Endothelial cell of umbilical vein (primary cell): Measurements from ENCODE around the gene SULT2B1. TPM values are rescaled to one million over a fixed set of nuclear protein-coding genes. Genes with fewer than 3 reads are reported as not detected.

Source experiments
- BruUV-seq: library from RNA; stranded (reverse); fragments of 400-500 nt; replicated peaks from 2 replicates; lab custom pipeline; 2021; lab: Mats Ljungman, UMichigan
- CTCF ChIA-PET: fragments of 300-600, 350-600 bp; sonication (Branson Sonifier 250); formaldehyde crosslinking; loops from one replicate; lab custom pipeline; 2021; ENCODE audit warnings: antibody characterized with exemption, inconsistent platforms; lab: Charles Lee
- POLR2A ChIA-PET: fragments of 300-600, 350-600 bp; sonication (Branson Sonifier 250); formaldehyde crosslinking; loops from one replicate; lab custom pipeline; 2021; ENCODE audit warnings: antibody characterized with exemption, inconsistent platforms; lab: Charles Lee
- DNase-seq: peaks from one replicate; pipeline ENCODE4 v3.0.0-alpha.2; 2011; ENCODE audit warnings: low read depth, low spot score
- FAIRE-seq: peaks from 2 replicates; lab custom pipeline; 2011; peaks lifted over from hg19 to GRCh38; lab: Jason Lieb, UNC
- H2AFZ ChIP-seq: 2 replicates; pipeline ENCODE4 v1.6.0; 2012; ENCODE audit warnings: low read depth, low read length, control low read depth, inconsistent platforms
- H3K27ac ChIP-seq: 2 replicates; pipeline ENCODE4 v1.5.1; 2011; ENCODE audit warnings: low read depth, mild to moderate bottlenecking, control low read depth, low read length, moderate library complexity; ENCODE audit not compliant: insufficient read depth
- H3K27me3 ChIP-seq, 2 experiments: 2 replicates each; pipeline versions ENCODE4 v1.6.0 to v1.6.1; 2011; ENCODE audit warnings: low read length in 2 of 2, mixed read lengths in 1 of 2; ENCODE audit not compliant: control insufficient read depth in 2 of 2, insufficient read depth in 2 of 2
- H3K36me3 ChIP-seq, 2 experiments: 2 replicates in 1 of 2; 3 replicates in 1 of 2; pipeline ENCODE4 v1.5.1; 2011; ENCODE audit warnings: low read length in 2 of 2, mild to moderate bottlenecking in 1 of 2, moderate library complexity in 1 of 2; ENCODE audit not compliant: control insufficient read depth in 2 of 2, insufficient read depth in 2 of 2; ENCODE audit errors: extremely low read depth in 1 of 2
- H3K4me1 ChIP-seq: 3 replicates; pipeline ENCODE4 v1.5.1; 2011; ENCODE audit warnings: mild to moderate bottlenecking, low read length; ENCODE audit not compliant: control insufficient read depth, insufficient read depth; ENCODE audit errors: extremely low read depth
- H3K4me2 ChIP-seq: 2 replicates; pipeline ENCODE4 v1.6.1; 2011; ENCODE audit warnings: low read length, control low read depth, mixed read lengths; ENCODE audit not compliant: insufficient read depth
- H3K4me3 ChIP-seq, 3 experiments: fragments of 200-600 bp in 1 of 3; sonication (generic), shearing (Covaris generic) in 1 of 3; replicated peaks in 1 of 3; 2 replicates each; pipeline ENCODE4 v1.5.1; 2011 to 2016; ENCODE audit warnings: control low read depth in 3 of 3, low read length in 3 of 3, mild to moderate bottlenecking in 2 of 3, inconsistent platforms in 1 of 3, low read depth in 1 of 3, moderate library complexity in 1 of 3; ENCODE audit not compliant: insufficient read depth in 1 of 3
- H3K79me2 ChIP-seq: 2 replicates; pipeline ENCODE4 v1.6.0; 2012; ENCODE audit warnings: low read length, inconsistent platforms; ENCODE audit not compliant: control insufficient read depth, insufficient read depth
- H3K9ac ChIP-seq: replicated peaks from 2 replicates; pipeline ENCODE3; 2011; ENCODE audit warnings: low read length, control low read depth; ENCODE audit not compliant: insufficient read depth; ENCODE audit errors: extremely low read depth
- H3K9me1 ChIP-seq: replicated peaks from 3 replicates; pipeline ENCODE4 v1.6.0; 2011; ENCODE audit warnings: mild to moderate bottlenecking, low read length; ENCODE audit not compliant: control insufficient read depth, insufficient read depth; ENCODE audit errors: extremely low read depth
- H3K9me3 ChIP-seq: replicated peaks from 2 replicates; pipeline ENCODE4 v1.5.1; 2012; ENCODE audit warnings: low read length, inconsistent platforms; ENCODE audit not compliant: control insufficient read depth, insufficient read depth
- H4K20me1 ChIP-seq: replicated peaks from 2 replicates; pipeline ENCODE3; 2011; ENCODE audit warnings: mild to moderate bottlenecking, low read length; ENCODE audit not compliant: control insufficient read depth, insufficient read depth; ENCODE audit errors: extremely low read depth
- GATA2 ChIP-seq: IDR thresholded peaks from 2 replicates; pipeline ENCODE4 v1.7.0; 2011; ENCODE audit warnings: low read depth, mild to moderate bottlenecking, moderate library complexity, mixed read lengths, low read length; ENCODE audit not compliant: insufficient read length, insufficient read depth
- MAX ChIP-seq: IDR thresholded peaks from 2 replicates; pipeline ENCODE4 v1.6.1; 2011; ENCODE audit not compliant: insufficient read depth, insufficient read length
- MYC ChIP-seq: IDR thresholded peaks from one replicate; pipeline ENCODE4 v1.6.1; 2011; ENCODE audit warnings: mild to moderate bottlenecking, low read depth, low read length
- POLR2AphosphoS5 ChIP-seq: IDR thresholded peaks from 2 replicates; pipeline ENCODE4 v1.6.1; 2012; ENCODE audit warnings: low read depth, mild to moderate bottlenecking, control low read depth, low read length, moderate library complexity; ENCODE audit not compliant: insufficient read depth
- dilution Hi-C: fragments of 300-500 bp; cut with MboI; formaldehyde crosslinking; loops from one replicate; pipeline ENCODE4 v1.15.0; 2019; ENCODE audit warnings: low sequenced_read_pairs; ENCODE audit not compliant: extremely low pct_ligation_motif_present
- intact Hi-C: fragments of 100-400 bp; cut with micrococcal nuclease; formaldehyde crosslinking; loops from one replicate; pipeline ENCODE4 v1.10.0; 2022
- polyA plus RNA-seq, 4 experiments: library from polyadenylated mRNA; depleted of rRNA in 3 of 4; stranded (reverse) in 3 of 4; unstranded in 1 of 4; fragments of >200 nt; gene quantifications; 2 replicates each; pipeline versions ENCODE4 v1.2.1 to v1.2.3, GENCODE V29; 2011 to 2012; ENCODE audit warnings: missing spikeins in 1 of 4
- total RNA-seq: library from RNA; stranded (reverse); gene quantifications from 2 replicates; pipeline ENCODE4 v1.2.3, GENCODE V29; 2021

Gene SULT2B1
- total and polyA plus RNA-seq, 2 donors (not counting 3 experiments of a cell fraction or from before 2014, with no cell fraction given), result not detected

- ChIA-PET POLR2A (interaction anchor here (0.5 kb wide), 1 partner anchor 101 kb away, joined by 4 read pairs; no protein-coding TSS in a partner anchor), CTCF (interaction anchor here (14.1 kb wide), 1 partner anchor 84 kb away, joined by 507 read pairs; no protein-coding TSS in a partner anchor)
- no peak for TF ChIP-seq MAX
- no peak for TF ChIP-seq GATA2
- TF ChIP-seq MYC, result no peak
- Histone ChIP-seq H3K9me3 (no peaks in the 10 kb centered on the region), H3K27me3 (no peaks in the 10 kb centered on the region), H3K36me3 (no peaks in the 10 kb centered on the region), H3K4me1 (no peaks in the 10 kb centered on the region), H4K20me1 (no peaks in the 10 kb centered on the region), H3K27ac (no peak overlapping the region), H3K4me3 (no peak overlapping the region), H3K79me2 (no peaks in the 10 kb centered on the region), H3K9ac (no peak overlapping the region), H3K4me2 (no peak overlapping the region), H3K9me1 (no peaks in the 10 kb centered on the region), H2AFZ (no peak overlapping the region)
- no peak for FAIRE-seq
- intact Hi-C loops, result no loop called here
- BruUV-seq, result no TSS peak
- no peak for DNase-seq
- dilution Hi-C loops, result no loop called here
These were observed 39.0 kb downstream of the SULT2B1 start for GRCh38 chr19:48591021-48591420.

GRCh38 chr19:48595171-48595570 lies 43.2 kb downstream of the SULT2B1 start:
- Histone ChIP-seq H3K9ac (no peak overlapping the region), H3K36me3 (no peaks in the 10 kb centered on the region), H3K4me2 (no peak overlapping the region), H3K9me1 (no peaks in the 10 kb centered on the region), H3K27ac (no peak overlapping the region), H3K9me3 (no peaks in the 10 kb centered on the region), H3K4me1 (no peaks in the 10 kb centered on the region), H2AFZ (no peak overlapping the region), H3K27me3 (no peaks in the 10 kb centered on the region), H4K20me1 (no peaks in the 10 kb centered on the region), H3K79me2 (no peaks in the 10 kb centered on the region), H3K4me3 (no peak overlapping the region)
- CTCF ChIA-PET, result interaction anchor here (1.3 kb wide), 1 partner anchor 11 kb away, joined by 4 read pairs; no protein-coding TSS in a partner anchor
- POLR2A ChIA-PET, result no interaction called here
- BruUV-seq, result no TSS peak
- intact Hi-C loops, result no loop called here
- DNase-seq, result no peak
- TF ChIP-seq POLR2AphosphoS5, result no peak
- dilution Hi-C loops, result no loop called here
- no peak for FAIRE-seq
